Neural crest cell (in vitro differentiated cells): ENCODE data around the gene GTF2IRD1. TPM values are rescaled to one million over a fixed set of nuclear protein-coding genes. Genes with fewer than 3 reads are reported as not detected.
"Not testable (repeated sequence)": the region's sequence is repeated elsewhere in the genome, so short reads cannot be mapped to it uniquely, and the experiment has no call there.

Experiments used
- DNase-seq: peaks from one replicate; pipeline ENCODE4 v3.0.0; 2021; ENCODE audit warnings: low read depth, mixed read lengths, low spot score
- H3K27ac Mint-ChIP-seq: one replicate; pipeline ENCODE4 v1.8.0; 2021; ENCODE audit warnings: mild to moderate bottlenecking, mixed read lengths; ENCODE audit not compliant: unreplicated experiment
- H3K27me3 Mint-ChIP-seq: 2 replicates; pipeline ENCODE4 v1.8.0; 2021; ENCODE audit warnings: low read depth, mild to moderate bottlenecking, mixed read lengths
- H3K36me3 Mint-ChIP-seq: 2 replicates; pipeline ENCODE4 v1.8.0; 2021; ENCODE audit warnings: low read depth, mild to moderate bottlenecking, mixed read lengths
- H3K4me1 Mint-ChIP-seq: 2 replicates; pipeline ENCODE4 v1.8.0; 2021; ENCODE audit warnings: mixed read lengths
- H3K4me3 Mint-ChIP-seq: one replicate; pipeline ENCODE4 v1.8.0; 2021; ENCODE audit warnings: mild to moderate bottlenecking, mixed read lengths
- H3K9me3 Mint-ChIP-seq: 2 replicates; pipeline ENCODE4 v1.8.0; 2021; ENCODE audit warnings: mixed read lengths
- CTCF ChIP-seq: fragments of 200-600 bp; sonication (generic); conservative IDR thresholded peaks from 2 replicates; pipeline ENCODE4 v1.5.0; 2021; ENCODE audit warnings: antibody characterized with exemption, mild to moderate bottlenecking
- total RNA-seq: library from RNA; stranded (reverse); gene quantifications from 2 replicates; pipeline ENCODE4 v1.2.1, GENCODE V29; 2021

Gene GTF2IRD1
- total RNA-seq, 1 donor from 2014 or later, result 50.1 TPM

GRCh38 chr7:74496272-74496671, 42.6 kb downstream of the GTF2IRD1 start:
- peaks cover 2% of the 10 kb centered on the region for H3K9me3 Mint-ChIP-seq
- no peak for DNase-seq
- H3K27me3 Mint-ChIP-seq, result no peaks in the 10 kb centered on the region
- TF ChIP-seq CTCF, result no peak
- H3K4me1 Mint-ChIP-seq, result peaks cover 8% of the 10 kb centered on the region
- peaks cover 14% of the 10 kb centered on the region for H3K36me3 Mint-ChIP-seq
- H3K27ac Mint-ChIP-seq, result no peak overlapping the region
- H3K4me3 Mint-ChIP-seq, result no peak overlapping the region

DNA sequence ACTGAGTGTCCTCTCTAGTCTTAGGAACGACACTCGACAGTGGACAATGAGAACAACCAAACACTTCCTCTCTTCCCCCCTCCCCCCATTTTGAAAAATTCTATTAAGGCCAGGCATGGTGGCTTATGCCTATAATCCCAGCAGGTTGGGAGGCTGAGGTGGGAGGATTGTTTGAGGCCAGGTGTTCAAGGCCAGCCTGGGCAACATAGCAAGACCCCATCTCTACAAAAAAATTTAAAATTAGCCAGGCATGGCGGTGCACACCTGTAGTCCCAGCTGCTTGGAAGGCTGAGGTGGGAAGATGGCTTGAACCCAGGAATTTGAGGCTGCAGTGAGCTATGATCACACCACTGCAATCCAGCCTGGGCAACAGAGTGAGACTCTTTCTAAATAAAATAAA, 43.1 kb downstream of the GTF2IRD1 start:
- H3K36me3 Mint-ChIP-seq, DNase-seq, H3K4me1 Mint-ChIP-seq, H3K4me3 Mint-ChIP-seq, H3K27ac Mint-ChIP-seq, H3K9me3 Mint-ChIP-seq, H3K27me3 Mint-ChIP-seq: not testable (repeated sequence)

DNA sequence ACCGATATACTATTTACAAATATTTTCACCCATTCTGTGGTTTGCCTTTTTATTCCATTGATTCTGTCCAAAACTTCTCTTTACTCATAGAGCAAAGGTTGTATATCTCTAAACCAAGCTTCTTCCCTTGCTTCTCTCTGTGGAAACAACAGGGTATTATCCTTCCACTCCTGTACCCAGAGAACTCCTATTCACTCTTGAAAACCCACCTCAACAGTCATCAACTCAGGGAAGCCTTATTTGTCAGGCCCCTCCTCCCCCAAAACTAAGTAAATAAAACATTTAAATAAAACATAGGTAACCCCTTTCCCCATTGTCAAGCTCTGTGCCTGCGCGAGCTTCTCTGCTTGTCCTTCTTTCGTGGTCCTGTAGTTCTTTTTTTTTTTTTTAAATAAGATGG, 44.6 kb downstream of the GTF2IRD1 start:
- Mint-ChIP-seq H3K9me3 (no peaks in the 10 kb centered on the region), H3K27ac (no peak overlapping the region), H3K4me3 (no peak overlapping the region), H3K36me3 (no peaks in the 10 kb centered on the region), H3K27me3 (no peaks in the 10 kb centered on the region), H3K4me1 (peaks cover 8% of the 10 kb centered on the region)
- DNase-seq, result no peak
- TF ChIP-seq CTCF, result no peak

DNA sequence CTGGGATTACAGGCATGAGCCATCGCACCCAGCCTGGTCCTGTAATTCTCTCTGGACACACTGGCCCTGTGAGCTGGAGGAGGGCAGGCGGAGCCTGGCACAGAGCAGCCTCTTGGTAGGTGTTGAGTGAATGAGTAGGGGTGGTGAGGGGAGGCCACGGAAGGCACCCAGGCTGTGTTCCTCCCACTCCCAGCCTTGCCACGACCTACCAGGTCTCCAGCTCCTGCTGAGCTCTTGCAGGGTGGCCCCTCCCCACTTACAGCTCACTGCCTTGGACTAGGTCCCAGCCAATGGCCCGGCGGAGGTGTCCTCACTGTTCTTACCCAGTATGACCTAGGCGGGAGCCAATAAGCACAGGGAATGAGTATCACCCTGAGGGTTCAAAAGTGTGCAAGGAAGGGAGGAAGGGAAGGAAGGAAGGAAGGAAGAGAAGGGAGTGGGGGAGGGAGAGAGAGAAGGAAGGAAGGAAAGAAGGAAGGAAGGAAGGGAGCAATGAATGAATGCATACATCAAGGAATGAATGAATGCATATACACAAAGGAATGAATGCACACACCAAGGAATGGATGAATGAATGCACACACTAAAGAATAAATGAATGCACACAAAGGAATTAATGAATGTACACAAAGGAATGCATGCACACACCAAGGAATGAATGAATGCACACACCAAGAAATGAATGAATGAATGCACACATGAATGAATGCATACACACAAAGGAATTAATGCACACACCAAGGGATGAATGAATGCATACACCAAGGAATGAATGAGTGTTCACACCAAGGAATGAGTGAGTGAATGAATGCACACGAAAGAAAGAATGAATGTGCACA, 45.5 kb downstream of the GTF2IRD1 start:
- Mint-ChIP-seq H3K36me3 (peaks cover 5% of the 10 kb centered on the region), H3K27me3 (no peaks in the 10 kb centered on the region), H3K9me3 (no peaks in the 10 kb centered on the region), H3K4me1 (peaks cover 8% of the 10 kb centered on the region), H3K27ac (no peak overlapping the region), H3K4me3 (no peak overlapping the region)
- no peak for TF ChIP-seq CTCF
- DNase-seq, result no peak

- peaks cover 8% of the 10 kb centered on the region for H3K4me1 Mint-ChIP-seq
- peaks cover 6% of the 10 kb centered on the region for H3K36me3 Mint-ChIP-seq
- no peaks in the 10 kb centered on the region for H3K27me3 Mint-ChIP-seq
- no peaks in the 10 kb centered on the region for H3K9me3 Mint-ChIP-seq
- no peak for TF ChIP-seq CTCF
- no peak overlapping the region for H3K4me3 Mint-ChIP-seq
- DNase-seq, result no peak
- no peak overlapping the region for H3K27ac Mint-ChIP-seq
Observed at GRCh38 chr7:74499835-74500388, 46.2 kb downstream of the GTF2IRD1 start.

- Mint-ChIP-seq H3K27me3 (no peaks in the 10 kb centered on the region), H3K4me3 (no peak overlapping the region), H3K27ac (peak overlapping the region; percentile 12), H3K4me1 (no peaks in the 10 kb centered on the region), H3K36me3 (peaks cover 6% of the 10 kb centered on the region), H3K9me3 (no peaks in the 10 kb centered on the region)
- no peak for TF ChIP-seq CTCF
- DNase-seq, result no peak
Observed at GRCh38 chr7:74501298-74501697, 47.6 kb downstream of the GTF2IRD1 start.
